H1 (cell line): ENCODE data around the gene PRPF6. TPM values are rescaled to one million over a fixed set of nuclear protein-coding genes. Genes with fewer than 3 reads are reported as not detected.
A peak's percentile ranks its signal among the peaks of the same experiment; 100 is the strongest.

Experiments used
- CTCF ChIA-PET: fragments of 300-600 bp; sonication (Branson Sonifier 250); formaldehyde crosslinking; loops from one replicate; lab custom pipeline; 2021; ENCODE audit not compliant: partially characterized antibody; lab: Charles Lee
- POLR2A ChIA-PET: fragments of 300-600 bp; sonication (Branson Sonifier 250); formaldehyde crosslinking; loops from one replicate; lab custom pipeline; 2021; ENCODE audit warnings: inconsistent platforms; ENCODE audit not compliant: partially characterized antibody; lab: Charles Lee
- DNase-seq, 2 experiments: peaks; one replicate each; pipeline versions ENCODE4 v3.0.0 to v3.0.0-alpha.2; 2010 to 2022; ENCODE audit warnings: low spot score in 2 of 2, low read depth in 1 of 2, mixed read lengths in 1 of 2
- FAIRE-seq: peaks from 2 replicates; lab custom pipeline; 2011; peaks lifted over from hg19 to GRCh38; lab: Jason Lieb, UNC
- H2AFZ ChIP-seq: 2 replicates; pipeline ENCODE4 v1.8.1; 2012; ENCODE audit warnings: low read length, inconsistent platforms
- H2AK5ac ChIP-seq: 2 replicates; pipeline ENCODE4 v1.6.1; 2013; ENCODE audit warnings: low read depth, low read length
- H2BK120ac ChIP-seq: replicated peaks from 2 replicates; pipeline ENCODE3; 2013; ENCODE audit warnings: low read depth, low read length, inconsistent platforms
- H2BK12ac ChIP-seq: 2 replicates; pipeline ENCODE4 v1.6.1; 2013; ENCODE audit warnings: low read depth, low read length
- H2BK15ac ChIP-seq: 2 replicates; pipeline ENCODE4 v1.6.1; 2013; ENCODE audit warnings: low read length
- H2BK20ac ChIP-seq: 2 replicates; pipeline ENCODE4 v1.6.1; 2013; ENCODE audit warnings: low read length
- H2BK5ac ChIP-seq: 2 replicates; pipeline ENCODE4 v1.6.1; 2013; ENCODE audit warnings: low read depth, low read length
- H3K14ac ChIP-seq: 2 replicates; pipeline ENCODE4 v1.6.1; 2013; ENCODE audit warnings: inconsistent platforms; ENCODE audit not compliant: insufficient read length
- H3K18ac ChIP-seq: 2 replicates; pipeline ENCODE4 v1.6.1; 2013; ENCODE audit warnings: low read length; ENCODE audit errors: extremely low read depth
- H3K23ac ChIP-seq: 2 replicates; pipeline ENCODE4 v1.6.1; 2013; ENCODE audit warnings: inconsistent platforms; ENCODE audit not compliant: insufficient read length
- H3K23me2 ChIP-seq: 2 replicates; pipeline ENCODE4 v1.6.1; 2013; ENCODE audit warnings: low read depth, low read length
- H3K27ac ChIP-seq: 2 replicates; pipeline ENCODE4 v1.6.1; 2011; ENCODE audit warnings: low read depth, low read length, inconsistent platforms
- H3K27me3 ChIP-seq, 4 experiments: replicated peaks in 1 of 4; 1 replicate in 1 of 4; 2 replicates in 3 of 4; pipeline versions ENCODE4 v1.6.1 to v1.8.1; 2011 to 2013; ENCODE audit warnings: low read length in 3 of 4, mild to moderate bottlenecking in 3 of 4, inconsistent platforms in 2 of 4, mixed read lengths in 2 of 4, moderate library complexity in 1 of 4; ENCODE audit not compliant: control insufficient read depth in 3 of 4, insufficient read depth in 3 of 4; ENCODE audit errors: extremely low read depth in 1 of 4
- H3K36me3 ChIP-seq, 4 experiments: 2 replicates each; pipeline versions ENCODE4 v1.6.1 to v1.8.1; 2011 to 2013; ENCODE audit warnings: mild to moderate bottlenecking in 4 of 4, low read length in 3 of 4, moderate library complexity in 2 of 4, control low read depth in 1 of 4, inconsistent platforms in 1 of 4; ENCODE audit not compliant: insufficient read depth in 4 of 4, control insufficient read depth in 2 of 4
- H3K4ac ChIP-seq: replicated peaks from 2 replicates; pipeline ENCODE3; 2013; ENCODE audit warnings: low read length, low read depth, mixed read lengths, inconsistent platforms; ENCODE audit not compliant: insufficient read length
- H3K4me1 ChIP-seq, 4 experiments: replicated peaks in 1 of 4; 1 replicate in 1 of 4; 2 replicates in 3 of 4; pipeline versions ENCODE4 v1.6.1 to v1.8.1; 2011 to 2013; ENCODE audit warnings: low read length in 3 of 4, inconsistent platforms in 2 of 4, mixed read lengths in 1 of 4; ENCODE audit not compliant: insufficient read depth in 4 of 4, control insufficient read depth in 3 of 4
- H3K4me2 ChIP-seq, 2 experiments: 2 replicates each; pipeline versions ENCODE4 v1.6.1 to v1.8.1; 2011 to 2013; ENCODE audit warnings: low read depth in 2 of 2, low read length in 2 of 2, control low read depth in 1 of 2, inconsistent platforms in 1 of 2, mild to moderate bottlenecking in 1 of 2; ENCODE audit not compliant: insufficient read depth in 1 of 2
- H3K4me3 ChIP-seq, 4 experiments: fragments of 200-600, 300-600 bp in 1 of 4; sonication (generic), shearing (Covaris generic), sonication (Bioruptor Twin) in 1 of 4; 2 replicates each; pipeline versions ENCODE4 v1.5.1 to v1.8.1; 2011 to 2016; ENCODE audit warnings: low read length in 4 of 4, low read depth in 3 of 4, control low read depth in 2 of 4, inconsistent platforms in 2 of 4, mild to moderate bottlenecking in 2 of 4, mixed read lengths in 1 of 4, moderate library complexity in 1 of 4; ENCODE audit not compliant: insufficient read depth in 2 of 4; ENCODE audit errors: extremely low read depth in 1 of 4
- H3K56ac ChIP-seq: replicated peaks from 2 replicates; pipeline ENCODE3; 2013; ENCODE audit warnings: low read depth, mild to moderate bottlenecking, mixed read lengths, low read length, inconsistent platforms; ENCODE audit not compliant: insufficient read length
- H3K79me1 ChIP-seq: 2 replicates; pipeline ENCODE4 v1.6.1; 2013; ENCODE audit warnings: low read depth, low read length, control low read depth
- H3K79me2 ChIP-seq, 2 experiments: 2 replicates each; pipeline versions ENCODE4 v1.6.1 to v1.8.1; 2012 to 2013; ENCODE audit warnings: low read length in 2 of 2, mild to moderate bottlenecking in 2 of 2, inconsistent platforms in 1 of 2; ENCODE audit not compliant: insufficient read depth in 2 of 2, control insufficient read depth in 1 of 2
- H3K9ac ChIP-seq, 4 experiments: replicated peaks in 1 of 4; 1 replicate in 1 of 4; 2 replicates in 3 of 4; pipeline versions ENCODE4 v1.6.1 to v1.8.1; 2011 to 2013; ENCODE audit warnings: low read depth in 3 of 4, low read length in 3 of 4, control low read depth in 2 of 4, mild to moderate bottlenecking in 2 of 4, moderate library complexity in 2 of 4, inconsistent platforms in 1 of 4; ENCODE audit errors: extremely low read depth in 1 of 4
- H3K9me3 ChIP-seq, 2 experiments: 2 replicates each; pipeline versions ENCODE4 v1.6.1 to v1.8.1; 2012 to 2013; ENCODE audit warnings: mild to moderate bottlenecking in 2 of 2, moderate library complexity in 2 of 2, control low read depth in 1 of 2, inconsistent platforms in 1 of 2, low read depth in 1 of 2, low read length in 1 of 2, mixed read lengths in 1 of 2; ENCODE audit not compliant: insufficient read depth in 2 of 2
- H4K20me1 ChIP-seq, 2 experiments: replicated peaks in 1 of 2; 2 replicates each; pipeline versions ENCODE3 to v1.8.1; 2011 to 2013; ENCODE audit warnings: inconsistent platforms in 2 of 2, low read length in 2 of 2, mild to moderate bottlenecking in 1 of 2; ENCODE audit not compliant: insufficient read depth in 2 of 2, control insufficient read depth in 1 of 2
- H4K5ac ChIP-seq: 2 replicates; pipeline ENCODE4 v1.6.1; 2013; ENCODE audit warnings: low read length, low read depth, mixed read lengths, inconsistent platforms; ENCODE audit not compliant: insufficient read length
- H4K8ac ChIP-seq: 2 replicates; pipeline ENCODE4 v1.8.0; 2013; ENCODE audit warnings: mild to moderate bottlenecking, moderate library complexity, low read length, inconsistent platforms; ENCODE audit not compliant: insufficient read depth; ENCODE audit errors: extremely low read depth
- H4K91ac ChIP-seq: replicated peaks from 2 replicates; pipeline ENCODE3; 2013; ENCODE audit warnings: low read length, mixed read lengths, inconsistent platforms; ENCODE audit not compliant: insufficient read length
- BACH1 ChIP-seq: IDR thresholded peaks from 2 replicates; pipeline ENCODE4 v1.6.1; 2012; ENCODE audit warnings: low read length, improper control_type of control experiment
- CTBP2 ChIP-seq: IDR thresholded peaks from 2 replicates; pipeline ENCODE4 v1.7.0; 2011; ENCODE audit warnings: borderline replicate concordance, mild to moderate bottlenecking, moderate library complexity, mixed read lengths, low read length; ENCODE audit not compliant: insufficient read depth, insufficient read length
- TAF7 ChIP-seq: optimal IDR thresholded peaks from 2 replicates; pipeline ENCODE3; 2011; ENCODE audit warnings: low read depth, mild to moderate bottlenecking, inconsistent platforms, low read length, moderate library complexity, borderline replicate concordance
- WGBS, 2 experiments: shearing (Covaris generic) in 1 of 2; methylation state at CpG; one replicate each; pipeline versions ENCODE4 v1.1.6 to v1.1.7; 2013 to 2015; ENCODE audit warnings: low lambda C conversion rate in 2 of 2, mixed read lengths in 2 of 2, inconsistent platforms in 1 of 2, low coverage in 1 of 2, missing lambda C conversion rate in 1 of 2; ENCODE audit not compliant: insufficient replicate concordance in 2 of 2, insufficient coverage in 1 of 2, insufficient read length in 1 of 2; ENCODE audit errors: extremely low coverage in 1 of 2, missing lambda C conversion rate in 1 of 2; 5-methylcytosine and 5-hydroxymethylcytosine counted together
- polyA plus RNA-seq, 7 experiments: library from polyadenylated mRNA; depleted of rRNA in 3 of 7; stranded (reverse) in 5 of 7; unstranded in 2 of 7; fragments of >200 nt in 5 of 7; fragments of 200-250 nt in 2 of 7; gene quantifications; 1 replicate in 5 of 7; 2 replicates in 1 of 7; 4 replicates in 1 of 7; pipeline versions ENCODE4 v1.2.1 to v1.2.3, GENCODE V29; 2011 to 2013; ENCODE audit warnings: missing spikeins in 2 of 7, mixed read lengths in 2 of 7
- total RNA-seq: library from RNA; stranded (reverse); fragmentation: NEBNext Ultra II Directional; extraction: Animal tissue kit (Norgen Biotek cat#: 25700); gene quantifications from 2 replicates; pipeline ENCODE4 v1.2.1, GENCODE V29; 2021

The PRPF6 gene
- total and polyA plus RNA-seq, 2 of the 8 experiments (the other 6 are each of a cell fraction or from before 2014, with no cell fraction given) = 27.9 to 76.9 TPM

- H2BK12ac ChIP-seq = peak overlapping the region; percentile 39; the same call in 1 of the 2 replicates
- H3K9ac ChIP-seq = no peak overlapping the region
- H3K9me3 ChIP-seq = no peaks in the 10 kb centered on the region
- H3K79me1 ChIP-seq = peaks cover 34% of the 10 kb centered on the region
- no peak overlapping the region for H4K91ac ChIP-seq
- no peak overlapping the region for H3K4me3 ChIP-seq
- H3K79me2 ChIP-seq = peaks cover 17 to 60% of the 10 kb centered on the region in 2 experiments; a peak in 3 of 4 replicates
- peaks cover 8% of the 10 kb centered on the region; the same call in 1 of the 2 replicates for H3K23me2 ChIP-seq
- WGBS, 2 experiments = 88% methylated on average over 13 of the region's 13 CpGs; no CpG with 5 or more reads in 1 of the 2 experiments
- no peak overlapping the region for H3K18ac ChIP-seq
- CTCF ChIA-PET = interaction anchor here (0.6 to 2.9 kb wide), 5 partner anchors 20 to 178 kb away, joined by 3 to 14 read pairs (median 7); no protein-coding TSS in a partner anchor
- H3K23ac ChIP-seq = no peak overlapping the region
- H4K5ac ChIP-seq = no peak overlapping the region
- no peak overlapping the region for H3K56ac ChIP-seq
- H2AK5ac ChIP-seq = peak overlapping the region; percentile 65; the same call in 1 of the 2 replicates
- no peak overlapping the region; the same call in 1 of the 2 replicates for H4K8ac ChIP-seq
- H2BK15ac ChIP-seq = no peak overlapping the region
- POLR2A ChIA-PET = interaction anchor here (1.0 to 4.0 kb wide), 6 partner anchors 11 to 89 kb away, joined by 3 to 68 read pairs (median 10); partner anchors contain the start of gene TPD52L2
- peaks cover 20 to 34% of the 10 kb centered on the region in 2 experiments for H4K20me1 ChIP-seq
- no peaks in the 10 kb centered on the region for H3K27me3 ChIP-seq
- H3K4me2 ChIP-seq = peak overlapping the region in 1 of 2 experiments; percentile 11; a peak in 1 of 4 replicates
- DNase-seq = no peak
- no peak overlapping the region for H3K27ac ChIP-seq
- no peak overlapping the region for H3K14ac ChIP-seq
- no peak overlapping the region for H2BK120ac ChIP-seq
- peaks cover 0 to 25% (median 20%) of the 10 kb centered on the region in 4 experiments; a peak in 6 of 7 replicates for H3K4me1 ChIP-seq
- H3K36me3 ChIP-seq = peaks cover 0 to 2% (median 0%) of the 10 kb centered on the region in 4 experiments; a peak in 1 of 8 replicates
- H2AFZ ChIP-seq = no peak overlapping the region
- no peak for FAIRE-seq
- H3K4ac ChIP-seq = no peak overlapping the region
- H2BK20ac ChIP-seq = no peak overlapping the region
- H2BK5ac ChIP-seq = peak overlapping the region; percentile 16; the same call in 1 of the 2 replicates
- TF ChIP-seq BACH1 (no peak), CTBP2 (no peak), TAF7 (no peak)
Measured at GRCh38 chr20:63953764-63954429, 27.0 kb upstream of the PRPF6 start.
